Stimulated activated effector memory CD8-positive, alpha-beta T cell treated with anti-CD3 and anti-CD28 coated beads, Interleukin-12 subunit alpha, Interleukin-12 subunit beta, amount 100 ng/mL, for 72 hours (primary cell): ENCODE measurements around the gene PADI4.

ENCODE experiments used
- ATAC-seq: fragments of 150-1000 bp; cut with Tn5 transposase; 2 replicates; pipeline ENCODE4 v1.10.0; 2021
- DNase-seq, 2 donors: peaks; one replicate each; pipeline ENCODE4 v3.0.0; 2021 to 2022; ENCODE audit warnings: low spot score in 2 of 2
- H3K27ac Mint-ChIP-seq: one replicate; pipeline ENCODE4 v1.8.0; 2022; ENCODE audit warnings: mild to moderate bottlenecking, mixed read lengths
- H3K36me3 Mint-ChIP-seq: one replicate; pipeline ENCODE4 v1.8.0; 2022; ENCODE audit warnings: mild to moderate bottlenecking, mixed read lengths
- H3K4me1 Mint-ChIP-seq: one replicate; pipeline ENCODE4 v1.8.0; 2022; ENCODE audit warnings: mixed read lengths
- H3K4me3 Mint-ChIP-seq: one replicate; pipeline ENCODE4 v1.8.0; 2022; ENCODE audit warnings: mild to moderate bottlenecking, mixed read lengths
- H3K9me3 Mint-ChIP-seq: one replicate; pipeline ENCODE4 v1.8.0; 2022; ENCODE audit warnings: mixed read lengths

Gene PADI4

GRCh38 chr1:17369466-17369865 lies 61.5 kb downstream of the PADI4 start:
- Mint-ChIP-seq H3K36me3 (no peaks in the 10 kb centered on the region), H3K4me3 (no peak overlapping the region), H3K27ac (no peak overlapping the region), H3K9me3 (no peaks in the 10 kb centered on the region), H3K4me1 (no peaks in the 10 kb centered on the region)
- DNase-seq (no peak), ATAC-seq (peak; percentile 38)

GRCh38 chr1:17370618-17371017 lies 62.6 kb downstream of the PADI4 start:
- H3K9me3 Mint-ChIP-seq = no peaks in the 10 kb centered on the region
- ATAC-seq = no peak
- no peaks in the 10 kb centered on the region for H3K36me3 Mint-ChIP-seq
- H3K4me1 Mint-ChIP-seq = no peaks in the 10 kb centered on the region
- H3K27ac Mint-ChIP-seq = no peak overlapping the region
- no peak overlapping the region for H3K4me3 Mint-ChIP-seq
- DNase-seq = no peak

GRCh38 chr1:17371896-17372295 lies 63.9 kb downstream of the PADI4 start, which contains the start of gene PADI6:
Gene PADI6 (plus strand): TSS chr1:17372196. CDS start chr1:17372246, 50 bp downstream.
- H3K36me3 Mint-ChIP-seq = no peaks in the 10 kb centered on the region
- no peaks in the 10 kb centered on the region for H3K4me1 Mint-ChIP-seq
- ATAC-seq = no peak
- no peaks in the 10 kb centered on the region for H3K9me3 Mint-ChIP-seq
- no peak for DNase-seq
- H3K4me3 Mint-ChIP-seq = no peak within 1 kb of the TSS
- no peak within 1 kb of the TSS for H3K27ac Mint-ChIP-seq

GRCh38 chr1:17372955-17373354 lies 65.0 kb downstream of the PADI4 start:
- Mint-ChIP-seq H3K9me3 (no peaks in the 10 kb centered on the region), H3K4me1 (no peaks in the 10 kb centered on the region), H3K27ac (no peak overlapping the region), H3K36me3 (no peaks in the 10 kb centered on the region), H3K4me3 (no peak overlapping the region)
- no peak for DNase-seq
- ATAC-seq = no peak

- no peak overlapping the region for H3K4me3 Mint-ChIP-seq
Measured at GRCh38 chr1:17375651-17376050, 67.7 kb downstream of the PADI4 start.

GRCh38 chr1:17377325-17377953 lies 69.4 kb downstream of the PADI4 start:
- H3K4me1 Mint-ChIP-seq = no peaks in the 10 kb centered on the region
- no peak overlapping the region for H3K4me3 Mint-ChIP-seq
- no peaks in the 10 kb centered on the region for H3K9me3 Mint-ChIP-seq
- no peaks in the 10 kb centered on the region for H3K36me3 Mint-ChIP-seq
- DNase-seq = no peak
- H3K27ac Mint-ChIP-seq = no peak overlapping the region
- ATAC-seq = no peak

More at GRCh38 chr1:17375651-17376050, 67.7 kb downstream of the PADI4 start:
- no peaks in the 10 kb centered on the region for H3K36me3 Mint-ChIP-seq
- no peaks in the 10 kb centered on the region for H3K9me3 Mint-ChIP-seq
- H3K27ac Mint-ChIP-seq = no peak overlapping the region
- DNase-seq (no peak), ATAC-seq (no peak)
- no peaks in the 10 kb centered on the region for H3K4me1 Mint-ChIP-seq

GRCh38 chr1:17381161-17381560 lies 73.2 kb downstream of the PADI4 start:
- Mint-ChIP-seq H3K36me3 (no peaks in the 10 kb centered on the region), H3K4me3 (no peak overlapping the region), H3K27ac (no peak overlapping the region), H3K9me3 (no peaks in the 10 kb centered on the region), H3K4me1 (no peaks in the 10 kb centered on the region)
- ATAC-seq = no peak
- no peak for DNase-seq

GRCh38 chr1:17392199-17392740 lies 84.3 kb downstream of the PADI4 start:
- Mint-ChIP-seq H3K9me3 (no peaks in the 10 kb centered on the region), H3K36me3 (no peaks in the 10 kb centered on the region), H3K27ac (no peak overlapping the region), H3K4me3 (no peak overlapping the region), H3K4me1 (peaks cover 17% of the 10 kb centered on the region)
- DNase-seq = no peak
- ATAC-seq = no peak

- H3K4me1 Mint-ChIP-seq = peaks cover 17% of the 10 kb centered on the region
- H3K4me3 Mint-ChIP-seq = peak overlapping the region; percentile 3
- DNase-seq (no peak), ATAC-seq (peak; percentile 67)
- H3K36me3 Mint-ChIP-seq = no peaks in the 10 kb centered on the region
- no peaks in the 10 kb centered on the region for H3K9me3 Mint-ChIP-seq
- H3K27ac Mint-ChIP-seq = peak overlapping the region; percentile 19
Measured at GRCh38 chr1:17393230-17393629, 85.2 kb downstream of the PADI4 start.

- DNase-seq (no peak), ATAC-seq (no peak)
- no peaks in the 10 kb centered on the region for H3K9me3 Mint-ChIP-seq
- H3K27ac Mint-ChIP-seq = no peak overlapping the region
- H3K4me1 Mint-ChIP-seq = peaks cover 9% of the 10 kb centered on the region
- no peak overlapping the region for H3K4me3 Mint-ChIP-seq
- no peaks in the 10 kb centered on the region for H3K36me3 Mint-ChIP-seq
Measured at GRCh38 chr1:17397910-17398695, 90.1 kb downstream of the PADI4 start.

- Mint-ChIP-seq H3K4me1 (no peaks in the 10 kb centered on the region), H3K9me3 (no peaks in the 10 kb centered on the region), H3K36me3 (peaks cover 11% of the 10 kb centered on the region), H3K4me3 (no peak overlapping the region), H3K27ac (no peak overlapping the region)
- ATAC-seq = no peak
- DNase-seq = no peak
Measured at GRCh38 chr1:17400725-17401341, 92.8 kb downstream of the PADI4 start.

- peaks cover 20% of the 10 kb centered on the region for H3K36me3 Mint-ChIP-seq
- DNase-seq (no peak), ATAC-seq (no peak)
- no peak overlapping the region for H3K4me3 Mint-ChIP-seq
- H3K9me3 Mint-ChIP-seq = no peaks in the 10 kb centered on the region
- peaks cover 4% of the 10 kb centered on the region for H3K4me1 Mint-ChIP-seq
- H3K27ac Mint-ChIP-seq = no peak overlapping the region
Measured at GRCh38 chr1:17401841-17402240, 93.8 kb downstream of the PADI4 start.

- ATAC-seq = no peak
- no peak overlapping the region for H3K27ac Mint-ChIP-seq
Measured at GRCh38 chr1:17403081-17403480, 95.1 kb downstream of the PADI4 start.

GRCh38 chr1:17404034-17404684 lies 96.2 kb downstream of the PADI4 start:
- DNase-seq (no peak), ATAC-seq (no peak)
- no peak overlapping the region for H3K27ac Mint-ChIP-seq
- no peak overlapping the region for H3K4me3 Mint-ChIP-seq
- H3K9me3 Mint-ChIP-seq = no peaks in the 10 kb centered on the region
- H3K36me3 Mint-ChIP-seq = peaks cover 43% of the 10 kb centered on the region
- H3K4me1 Mint-ChIP-seq = peaks cover 11% of the 10 kb centered on the region

More at GRCh38 chr1:17403081-17403480, 95.1 kb downstream of the PADI4 start:
- Mint-ChIP-seq H3K9me3 (no peaks in the 10 kb centered on the region), H3K4me1 (peaks cover 11% of the 10 kb centered on the region), H3K4me3 (no peak overlapping the region), H3K36me3 (peaks cover 32% of the 10 kb centered on the region)
- no peak for DNase-seq

GRCh38 chr1:17404820-17405219 lies 96.8 kb downstream of the PADI4 start:
- peaks cover 50% of the 10 kb centered on the region for H3K36me3 Mint-ChIP-seq
- H3K9me3 Mint-ChIP-seq = no peaks in the 10 kb centered on the region
- ATAC-seq = no peak
- no peak overlapping the region for H3K27ac Mint-ChIP-seq
- no peak overlapping the region for H3K4me3 Mint-ChIP-seq
- H3K4me1 Mint-ChIP-seq = peaks cover 11% of the 10 kb centered on the region
- no peak for DNase-seq
